Mesenchymal stem cell (in vitro differentiated cells and primary cell): Measurements from ENCODE around the gene SENP5.

Experiments used
- DNase-seq: peaks from one replicate; pipeline ENCODE4 v3.0.0-alpha.2; 2013
- H2AFZ ChIP-seq: one replicate; pipeline ENCODE4 v1.6.1; 2013; ENCODE audit warnings: low read depth, mild to moderate bottlenecking, control low read depth, inconsistent platforms, low read length, moderate library complexity
- H2AK5ac ChIP-seq: 2 replicates; pipeline ENCODE4 v1.6.1; 2013; ENCODE audit warnings: low read length, moderate library complexity, mild to moderate bottlenecking, inconsistent platforms; ENCODE audit not compliant: severe bottlenecking
- H2BK120ac ChIP-seq: one replicate; pipeline ENCODE4 v1.6.1; 2013; ENCODE audit warnings: low read depth, mild to moderate bottlenecking, inconsistent platforms, low read length, moderate library complexity
- H2BK12ac ChIP-seq, 2 experiments: one replicate each; pipeline ENCODE4 v1.6.1; 2013; ENCODE audit warnings: inconsistent platforms in 2 of 2, low read length in 2 of 2, mild to moderate bottlenecking in 2 of 2, moderate library complexity in 2 of 2, control low read depth in 1 of 2
- H2BK15ac ChIP-seq: one replicate; pipeline ENCODE4 v1.6.1; 2013; ENCODE audit warnings: mild to moderate bottlenecking, low read depth, inconsistent platforms; ENCODE audit not compliant: poor library complexity, severe bottlenecking
- H2BK5ac ChIP-seq: 2 replicates; pipeline ENCODE4 v1.6.1; 2013; ENCODE audit warnings: low read depth, mild to moderate bottlenecking, low read length, control low read depth, inconsistent platforms; ENCODE audit not compliant: poor library complexity, severe bottlenecking
- H3K14ac ChIP-seq, 2 experiments: one replicate each; pipeline ENCODE4 v1.6.1; 2013; ENCODE audit warnings: inconsistent platforms in 2 of 2, low read length in 2 of 2, control low read depth in 1 of 2, mild to moderate bottlenecking in 1 of 2, moderate library complexity in 1 of 2
- H3K18ac ChIP-seq, 2 experiments: one replicate each; pipeline ENCODE4 v1.6.1; 2013; ENCODE audit warnings: inconsistent platforms in 2 of 2, low read length in 2 of 2, control low read depth in 1 of 2, low read depth in 1 of 2, mild to moderate bottlenecking in 1 of 2
- H3K23ac ChIP-seq, 2 experiments: one replicate each; pipeline ENCODE4 v1.6.1; 2013; ENCODE audit warnings: inconsistent platforms in 2 of 2, low read length in 2 of 2, mild to moderate bottlenecking in 2 of 2, moderate library complexity in 2 of 2, control low read depth in 1 of 2
- H3K27ac ChIP-seq: 2 replicates; pipeline ENCODE4 v1.5.1; 2013; ENCODE audit warnings: mild to moderate bottlenecking, moderate library complexity, low read length, control low read depth, inconsistent platforms; ENCODE audit not compliant: poor library complexity, severe bottlenecking
- H3K27me3 ChIP-seq, 2 experiments: 2 replicates each; pipeline versions ENCODE4 v1.6.1 to v1.7.0; 2013; ENCODE audit warnings: low read length in 2 of 2, mild to moderate bottlenecking in 2 of 2, moderate library complexity in 2 of 2, control low read depth in 1 of 2, inconsistent platforms in 1 of 2; ENCODE audit not compliant: control insufficient read depth in 1 of 2, insufficient read depth in 1 of 2
- H3K36me3 ChIP-seq, 2 experiments: 2 replicates each; pipeline versions ENCODE4 v1.6.1 to v1.7.0; 2013; ENCODE audit warnings: low read length in 2 of 2, control low read depth in 1 of 2, inconsistent platforms in 1 of 2, low read depth in 1 of 2, mild to moderate bottlenecking in 1 of 2; ENCODE audit not compliant: insufficient read depth in 2 of 2, control insufficient read depth in 1 of 2
- H3K4ac ChIP-seq, 2 experiments: one replicate each; pipeline ENCODE4 v1.6.1; 2013; ENCODE audit warnings: inconsistent platforms in 2 of 2, low read length in 2 of 2, mild to moderate bottlenecking in 2 of 2, moderate library complexity in 2 of 2, control low read depth in 1 of 2, low read depth in 1 of 2
- H3K4me1 ChIP-seq: 2 replicates; pipeline ENCODE4 v1.6.1; 2013; ENCODE audit warnings: low read depth, low read length, control low read depth; ENCODE audit not compliant: control insufficient read depth, insufficient read depth
- H3K4me2 ChIP-seq: 2 replicates; pipeline ENCODE4 v1.6.1; 2013; ENCODE audit warnings: low read length, mild to moderate bottlenecking, inconsistent platforms; ENCODE audit not compliant: poor library complexity, severe bottlenecking
- H3K4me3 ChIP-seq, 2 experiments: 2 replicates each; pipeline versions ENCODE4 v1.5.1 to v1.7.0; 2013; ENCODE audit warnings: low read length in 2 of 2, mild to moderate bottlenecking in 2 of 2, control low read depth in 1 of 2, low read depth in 1 of 2; ENCODE audit not compliant: insufficient read depth in 1 of 2
- H3K79me1 ChIP-seq: replicated peaks from 2 replicates; pipeline ENCODE4 v1.6.1; 2013; ENCODE audit warnings: mild to moderate bottlenecking, control low read depth, low read length, inconsistent platforms; ENCODE audit not compliant: poor library complexity, severe bottlenecking
- H3K9ac ChIP-seq: 2 replicates; pipeline ENCODE4 v1.7.0; 2013; ENCODE audit warnings: mild to moderate bottlenecking, low read length, moderate library complexity
- H3K9me3 ChIP-seq: 2 replicates; pipeline ENCODE4 v1.7.0; 2013; ENCODE audit warnings: mild to moderate bottlenecking, low read length; ENCODE audit not compliant: control insufficient read depth
- H4K8ac ChIP-seq: one replicate; pipeline ENCODE4 v1.6.1; 2013; ENCODE audit warnings: inconsistent platforms, mild to moderate bottlenecking, low read length, moderate library complexity
- H4K91ac ChIP-seq: one replicate; pipeline ENCODE4 v1.6.1; 2013; ENCODE audit warnings: mild to moderate bottlenecking, low read length, inconsistent platforms
- WGBS: methylation state at CpG from one replicate; pipeline ENCODE4 v1.1.7; 2013; ENCODE audit warnings: mixed read lengths; 5-methylcytosine and 5-hydroxymethylcytosine counted together

SENP5 gene

DNA sequence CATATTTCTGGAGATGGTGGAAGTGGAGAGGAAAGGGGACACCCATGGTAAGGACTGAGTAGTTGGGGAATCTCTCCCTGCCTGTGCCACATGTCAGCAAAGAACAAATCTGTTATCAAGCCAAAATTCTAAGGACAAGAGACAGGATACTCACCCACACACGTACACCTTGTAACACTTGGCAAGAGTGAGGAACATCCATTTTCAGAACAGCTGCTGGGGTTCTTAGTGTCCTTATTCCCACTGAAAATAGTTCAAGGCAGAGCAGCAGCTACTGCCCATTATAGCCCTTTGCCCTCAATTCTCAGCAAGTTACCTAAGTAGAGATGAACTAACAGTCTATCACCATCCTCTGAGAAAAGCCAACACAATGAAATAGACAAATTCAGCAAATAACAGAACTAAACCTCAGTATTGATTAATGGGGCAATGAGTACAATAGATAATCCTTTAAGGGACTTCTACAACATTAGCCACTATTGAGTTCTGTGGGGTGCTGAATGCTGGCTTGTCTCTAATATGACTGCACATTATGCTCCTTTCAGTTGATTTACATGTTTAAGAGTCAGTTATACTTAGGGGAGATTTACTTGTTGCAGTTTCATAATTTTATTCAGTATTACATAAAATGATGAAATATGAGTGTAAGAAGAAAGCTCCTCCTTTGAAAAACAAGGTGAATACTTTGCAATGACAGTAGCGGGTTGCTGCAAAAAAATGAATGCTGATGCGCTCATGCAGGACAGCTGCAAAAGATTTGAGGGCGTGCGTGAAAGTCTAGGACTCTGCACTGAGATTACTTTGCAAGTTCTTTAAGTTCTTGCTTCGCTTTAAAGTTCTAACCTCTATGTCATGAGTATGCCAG, 22.4 kb downstream of the SENP5 start:
- Histone ChIP-seq H2AK5ac (no peak overlapping the region), H3K4me1 (peaks cover 1% of the 10 kb centered on the region), H3K27me3 (no peaks in the 10 kb centered on the region), H4K8ac (no peak overlapping the region), H3K18ac (no peak overlapping the region), H4K91ac (no peak overlapping the region), H3K9ac (no peak overlapping the region), H3K4ac (no peak overlapping the region), H3K79me1 (peaks cover 20% of the 10 kb centered on the region), H2BK15ac (no peak overlapping the region), H3K36me3 (peaks cover 3 to 49% of the 10 kb centered on the region in 2 experiments), H2BK5ac (no peak overlapping the region), H2AFZ (no peak overlapping the region), H3K23ac (no peak overlapping the region), H3K9me3 (no peaks in the 10 kb centered on the region), H3K14ac (no peak overlapping the region), H3K4me3 (no peak overlapping the region), H3K27ac (no peak overlapping the region), H2BK12ac (no peak overlapping the region), H3K4me2 (no peak overlapping the region), H2BK120ac (no peak overlapping the region)
- WGBS: 91% methylated on average over 6 of the region's 6 CpGs
- no peak for DNase-seq

DNA sequence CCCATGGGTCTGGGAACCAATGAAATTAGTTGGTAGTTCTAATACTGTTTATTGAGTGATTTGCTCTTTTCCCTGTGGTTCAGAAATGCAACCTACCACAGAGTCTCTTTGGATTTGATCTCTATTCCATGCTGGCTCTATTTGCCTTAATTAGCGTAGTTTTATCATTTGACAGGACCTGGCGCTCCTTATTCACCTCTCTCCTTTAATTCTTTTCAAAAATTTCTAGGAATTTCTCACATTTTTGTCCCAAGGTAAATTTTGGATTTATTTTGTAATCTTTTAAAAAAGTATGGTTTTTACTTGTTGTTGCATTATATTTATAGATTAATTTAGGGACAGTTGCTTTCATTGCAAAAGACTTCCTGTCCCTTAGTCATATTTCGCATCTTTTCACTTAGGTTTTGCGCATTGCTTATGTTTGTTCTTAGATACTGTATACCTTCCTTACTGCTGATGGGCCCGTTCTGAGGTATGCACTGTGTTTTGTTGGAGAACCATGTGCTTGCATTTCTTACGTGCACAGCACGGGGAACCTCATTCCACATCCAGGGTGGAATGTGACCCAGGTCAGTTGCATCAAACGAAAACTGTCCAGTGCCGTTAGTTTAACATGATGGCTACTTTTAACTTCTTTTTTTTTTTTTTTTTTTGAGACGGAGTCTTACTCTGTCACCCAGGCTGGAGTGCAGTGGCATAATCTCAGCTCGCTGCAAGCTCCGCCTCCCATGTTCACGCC, 27.0 kb downstream of the SENP5 start:
- Histone ChIP-seq H3K4ac (no peak overlapping the region), H3K4me2 (no peak overlapping the region), H3K9ac (no peak overlapping the region), H2BK120ac (no peak overlapping the region), H3K79me1 (peaks cover 16% of the 10 kb centered on the region), H3K36me3 (peaks cover 0 to 25% of the 10 kb centered on the region in 2 experiments), H4K8ac (no peak overlapping the region), H3K18ac (no peak overlapping the region), H3K27me3 (no peaks in the 10 kb centered on the region), H3K4me1 (no peaks in the 10 kb centered on the region), H3K9me3 (no peaks in the 10 kb centered on the region), H2BK5ac (no peak overlapping the region), H3K14ac (no peak overlapping the region), H2AFZ (no peak overlapping the region), H2BK15ac (no peak overlapping the region), H2AK5ac (no peak overlapping the region), H2BK12ac (no peak overlapping the region), H3K23ac (no peak overlapping the region), H3K27ac (no peak overlapping the region), H3K4me3 (no peak overlapping the region), H4K91ac (no peak overlapping the region)
- DNase-seq: no peak
- 92% methylated on average over 11 of the region's 13 CpGs for WGBS

DNA sequence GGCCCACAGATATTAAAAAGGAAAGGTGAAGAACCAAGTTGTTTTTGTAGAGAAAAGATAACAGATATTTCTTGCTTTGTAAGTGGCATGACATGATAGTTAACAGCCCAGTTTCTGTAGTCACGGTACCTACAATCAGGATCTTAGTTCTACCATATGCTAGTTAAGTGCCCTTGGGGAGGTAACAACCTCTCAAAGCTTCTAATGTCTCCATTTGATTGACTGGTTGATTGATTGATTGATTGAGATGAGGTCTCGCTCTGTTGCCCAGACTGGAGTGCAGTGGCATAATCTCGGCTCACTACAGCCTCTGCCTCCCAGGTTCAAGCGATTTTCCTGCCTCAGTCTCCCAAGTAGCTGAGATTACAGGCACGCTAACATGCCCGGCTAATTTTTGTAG, 28.5 kb downstream of the SENP5 start:
- H2BK12ac ChIP-seq: no peak overlapping the region
- no peak overlapping the region for H2BK15ac ChIP-seq
- no peak overlapping the region for H3K4me3 ChIP-seq
- no peak overlapping the region for H4K91ac ChIP-seq
- no peak overlapping the region for H2AK5ac ChIP-seq
- no peak overlapping the region for H3K9ac ChIP-seq
- DNase-seq: no peak
- no peak overlapping the region for H3K4ac ChIP-seq
- peaks cover 16% of the 10 kb centered on the region for H3K79me1 ChIP-seq
- H3K4me2 ChIP-seq: no peak overlapping the region
- H2BK5ac ChIP-seq: no peak overlapping the region
- no peak overlapping the region for H3K18ac ChIP-seq
- no peak overlapping the region for H2AFZ ChIP-seq
- peaks cover 2 to 27% of the 10 kb centered on the region in 2 experiments for H3K36me3 ChIP-seq
- no peak overlapping the region for H3K14ac ChIP-seq
- no peak overlapping the region for H3K23ac ChIP-seq
- no peak overlapping the region for H4K8ac ChIP-seq
- no peak overlapping the region for H3K27ac ChIP-seq
- H3K9me3 ChIP-seq: no peaks in the 10 kb centered on the region
- H2BK120ac ChIP-seq: no peak overlapping the region
- WGBS: 97% methylated on average over 6 of the region's 6 CpGs
- H3K4me1 ChIP-seq: no peaks in the 10 kb centered on the region
- H3K27me3 ChIP-seq: no peaks in the 10 kb centered on the region

DNA sequence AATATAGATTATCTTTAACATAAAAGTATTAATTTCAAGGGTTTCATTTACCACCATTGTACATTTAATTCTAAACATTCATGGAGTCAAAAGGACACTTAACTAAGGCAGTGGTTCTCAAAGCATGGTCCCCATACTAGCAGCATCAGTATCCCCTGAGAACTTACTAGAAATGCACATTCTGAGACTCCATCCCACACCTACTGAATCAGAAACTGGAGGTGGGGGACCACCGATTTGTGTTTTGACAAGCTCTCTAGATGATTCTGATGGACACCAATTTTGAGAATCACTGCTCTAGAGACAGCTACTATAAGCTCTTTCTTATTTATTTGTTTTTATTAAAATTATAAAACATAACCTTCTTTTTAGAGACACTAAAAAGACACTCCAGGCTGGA, 34.0 kb downstream of the SENP5 start:
- H2BK12ac ChIP-seq: no peak overlapping the region
- H3K9me3 ChIP-seq: no peaks in the 10 kb centered on the region
- peaks cover 20% of the 10 kb centered on the region for H3K79me1 ChIP-seq
- H3K36me3 ChIP-seq: peaks cover 24 to 69% of the 10 kb centered on the region in 2 experiments
- H3K14ac ChIP-seq: no peak overlapping the region
- H3K27ac ChIP-seq: no peak overlapping the region
- no peak overlapping the region for H3K4me2 ChIP-seq
- DNase-seq: no peak
- no peak overlapping the region for H3K9ac ChIP-seq
- no peak overlapping the region for H2AFZ ChIP-seq
- H4K8ac ChIP-seq: no peak overlapping the region
- H3K18ac ChIP-seq: no peak overlapping the region
- H2BK15ac ChIP-seq: no peak overlapping the region
- no peak overlapping the region for H4K91ac ChIP-seq
- 100% methylated on average over 1 of the region's 1 CpG for WGBS
- H3K4me3 ChIP-seq: no peak overlapping the region
- no peaks in the 10 kb centered on the region for H3K27me3 ChIP-seq
- H3K4me1 ChIP-seq: no peaks in the 10 kb centered on the region
- no peak overlapping the region for H3K4ac ChIP-seq
- H2AK5ac ChIP-seq: no peak overlapping the region
- no peak overlapping the region for H2BK120ac ChIP-seq
- H2BK5ac ChIP-seq: no peak overlapping the region
- H3K23ac ChIP-seq: no peak overlapping the region
